ENCODE results near the gene ATP2A2.

ATP2A2 gene

GRCh38 chr12:110365489-110366320 is 84.7 kb downstream of the ATP2A2 start:
- TF ChIP-seq, protein P1, sequence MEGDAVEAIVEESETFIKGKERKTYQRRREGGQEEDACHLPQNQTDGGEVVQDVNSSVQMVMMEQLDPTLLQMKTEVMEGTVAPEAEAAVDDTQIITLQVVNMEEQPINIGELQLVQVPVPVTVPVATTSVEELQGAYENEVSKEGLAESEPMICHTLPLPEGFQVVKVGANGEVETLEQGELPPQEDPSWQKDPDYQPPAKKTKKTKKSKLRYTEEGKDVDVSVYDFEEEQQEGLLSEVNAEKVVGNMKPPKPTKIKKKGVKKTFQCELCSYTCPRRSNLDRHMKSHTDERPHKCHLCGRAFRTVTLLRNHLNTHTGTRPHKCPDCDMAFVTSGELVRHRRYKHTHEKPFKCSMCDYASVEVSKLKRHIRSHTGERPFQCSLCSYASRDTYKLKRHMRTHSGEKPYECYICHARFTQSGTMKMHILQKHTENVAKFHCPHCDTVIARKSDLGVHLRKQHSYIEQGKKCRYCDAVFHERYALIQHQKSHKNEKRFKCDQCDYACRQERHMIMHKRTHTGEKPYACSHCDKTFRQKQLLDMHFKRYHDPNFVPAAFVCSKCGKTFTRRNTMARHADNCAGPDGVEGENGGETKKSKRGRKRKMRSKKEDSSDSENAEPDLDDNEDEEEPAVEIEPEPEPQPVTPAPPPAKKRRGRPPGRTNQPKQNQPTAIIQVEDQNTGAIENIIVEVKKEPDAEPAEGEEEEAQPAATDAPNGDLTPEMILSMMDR (IDR thresholded peaks at IDR 0.05; ENCODE audit: insufficient read depth, low read depth, low read length, missing control alignments), result no peak
- no peak overlapping the region for H3K4me3 ChIP-seq (ENCODE audit: low read depth, low read length)
- no peak for DNase-seq (ENCODE audit: low read depth)

DNA sequence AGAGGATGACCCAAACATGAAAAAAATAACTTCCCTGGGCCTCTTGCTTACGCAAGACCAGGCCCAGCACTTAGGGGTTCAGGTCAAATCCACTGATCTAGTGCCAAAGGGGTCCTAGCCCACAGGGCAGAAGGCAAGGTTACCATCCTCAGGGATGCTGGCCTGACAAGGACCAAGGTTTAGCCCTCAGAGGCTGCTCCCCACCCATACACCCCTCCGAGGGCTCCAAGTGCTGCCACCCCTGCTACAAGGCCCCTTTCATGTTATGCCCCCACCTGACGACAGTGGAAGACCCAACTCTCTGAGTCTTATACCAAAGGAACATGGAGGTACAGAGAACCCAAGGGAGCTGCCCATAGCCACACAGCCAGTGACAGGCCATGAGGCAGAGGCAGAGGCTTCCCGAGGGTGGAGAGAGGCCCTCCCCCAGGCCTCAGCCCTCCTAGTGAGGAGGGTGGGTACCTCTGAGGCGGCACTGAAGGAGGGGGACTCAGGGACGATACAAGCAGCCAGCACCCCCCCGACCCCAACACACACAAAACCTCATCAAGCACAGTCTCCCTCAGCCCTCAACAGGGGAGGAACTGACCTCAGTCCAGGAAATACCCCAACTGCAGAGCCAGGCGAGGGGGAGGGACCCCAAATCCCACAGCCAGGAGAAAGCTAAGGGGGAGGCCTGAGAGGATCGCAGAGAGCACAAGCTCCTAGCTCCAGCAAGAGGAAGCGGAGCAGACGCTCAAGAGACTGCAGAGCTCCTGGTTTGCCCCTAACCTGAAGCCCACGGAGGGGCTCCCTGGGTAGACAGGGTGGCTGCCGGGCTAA is 85.5 kb downstream of the ATP2A2 start:
- no peak overlapping the region for H3K4me3 ChIP-seq (ENCODE audit: low read depth, low read length)
- DNase-seq (ENCODE audit: low read depth), result no peak
- TF ChIP-seq, protein P1 (IDR thresholded peaks at IDR 0.05; ENCODE audit: insufficient read depth, low read depth, low read length, missing control alignments), result no peak

DNA sequence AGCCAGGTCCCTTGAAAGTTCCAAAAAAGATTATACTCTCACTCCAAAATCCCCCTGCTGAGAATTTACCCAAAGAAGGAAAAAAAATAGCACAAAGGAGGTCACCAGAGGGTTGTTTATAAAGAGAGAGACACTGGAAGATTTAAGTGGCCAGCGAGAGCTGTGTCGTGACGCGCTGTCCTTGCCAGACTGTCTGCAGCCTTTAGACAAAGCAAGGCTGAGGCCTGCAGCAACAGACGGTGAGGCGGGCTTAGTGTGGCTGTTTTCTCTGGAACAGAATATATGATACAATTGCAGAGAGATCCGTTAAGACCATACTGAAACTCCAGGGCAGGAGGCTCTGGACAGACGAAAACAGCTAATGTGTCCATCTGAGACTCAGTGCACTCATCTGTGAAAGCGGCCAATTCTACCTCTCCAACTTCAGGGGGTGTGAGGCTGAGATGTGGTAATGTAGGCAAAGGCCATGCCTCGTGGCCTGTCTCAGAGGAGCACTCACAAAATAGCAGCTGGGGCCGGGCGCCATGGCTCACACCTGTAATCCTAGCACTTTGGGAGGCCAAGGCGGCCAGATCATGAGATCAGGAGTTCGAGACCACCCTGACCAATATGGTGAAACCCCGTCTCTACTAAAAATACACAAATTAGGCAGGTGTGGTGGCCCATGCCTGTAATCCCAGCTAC is 86.3 kb downstream of the ATP2A2 start:
- H3K4me3 ChIP-seq (ENCODE audit: low read depth, low read length), result no peak overlapping the region
- DNase-seq (ENCODE audit: low read depth), result no peak
- TF ChIP-seq, protein P1 (IDR thresholded peaks at IDR 0.05; ENCODE audit: insufficient read depth, low read depth, low read length, missing control alignments), result no peak

GRCh38 chr12:110369992-110370391 is 88.9 kb downstream of the ATP2A2 start:
- DNase-seq (ENCODE audit: low read depth), result no peak
- no peak overlapping the region for H3K4me3 ChIP-seq (ENCODE audit: low read depth, low read length)
- TF ChIP-seq, protein P1 (IDR thresholded peaks at IDR 0.05; ENCODE audit: insufficient read depth, low read depth, low read length, missing control alignments), result no peak

GRCh38 chr12:110370732-110371231 is 89.7 kb downstream of the ATP2A2 start:
- H3K4me3 ChIP-seq (ENCODE audit: low read depth, low read length), result peak overlapping the region; percentile 5
- no peak for DNase-seq (ENCODE audit: low read depth)
- TF ChIP-seq, protein P1 (IDR thresholded peaks at IDR 0.05; ENCODE audit: insufficient read depth, low read depth, low read length, missing control alignments), result no peak

DNA sequence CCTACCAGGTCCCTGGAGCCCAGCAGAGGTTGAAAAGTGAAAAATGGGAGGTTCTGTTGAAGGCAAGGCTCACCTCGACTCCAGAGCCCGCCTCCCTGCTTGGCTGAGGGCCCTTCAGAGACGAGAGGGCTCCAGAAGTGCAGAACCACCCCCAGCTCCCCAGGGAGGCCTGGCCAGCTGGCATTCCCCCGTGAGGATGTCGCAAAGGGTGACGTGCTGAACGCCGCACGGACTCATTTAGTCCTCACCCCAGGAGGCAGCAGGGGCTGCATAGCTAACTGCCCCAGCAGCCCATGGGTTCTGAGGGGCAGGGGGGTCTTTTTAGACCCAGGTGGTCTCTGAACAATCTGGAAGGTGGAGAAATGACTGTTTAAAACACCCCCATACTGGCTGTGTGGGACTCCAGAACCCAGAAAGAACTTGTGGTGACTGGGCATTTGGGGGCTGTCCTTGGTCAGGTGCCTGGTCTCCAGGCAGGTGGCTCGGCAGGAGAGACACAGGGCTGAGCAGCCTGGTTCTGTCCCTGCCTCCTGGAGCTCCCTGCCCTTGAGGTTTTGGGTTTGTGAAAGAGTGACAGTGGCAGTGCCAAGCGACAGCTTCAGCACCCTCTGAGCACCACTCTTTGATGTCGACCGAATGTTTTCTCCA is 90.5 kb downstream of the ATP2A2 start:
- peak; percentile 74 for DNase-seq (ENCODE audit: low read depth)
- no peak overlapping the region; the same call in 1 of the 2 replicates for H3K4me3 ChIP-seq (ENCODE audit: low read depth, low read length)
- TF ChIP-seq, protein P1 (IDR thresholded peaks at IDR 0.05; ENCODE audit: insufficient read depth, low read depth, low read length, missing control alignments), result no peak
